H7 (cell line): Measurements from ENCODE around the gene RERE. TPM values are rescaled to one million over a fixed set of nuclear protein-coding genes. Genes with fewer than 3 reads are reported as not detected.

Experiments used
- DNase-seq: peaks from one replicate; pipeline ENCODE4 v3.0.0; 2012
- H3K27me3 ChIP-seq: 2 replicates; pipeline ENCODE4 v1.6.0; 2011; ENCODE audit warnings: mild to moderate bottlenecking, low read length; ENCODE audit not compliant: control insufficient read depth, insufficient read depth
- H3K36me3 ChIP-seq: replicated peaks from 2 replicates; pipeline ENCODE4 v1.5.1; 2011; ENCODE audit warnings: low read length; ENCODE audit not compliant: control insufficient read depth, insufficient read depth
- H3K4me3 ChIP-seq: 2 replicates; pipeline ENCODE4 v1.5.1; 2011; ENCODE audit warnings: low read depth, mild to moderate bottlenecking, control low read depth, low read length, moderate library complexity; ENCODE audit not compliant: insufficient read depth
- total RNA-seq: library from RNA; depleted of rRNA; stranded (reverse); fragments of >200 nt; shearing (Covaris generic); gene quantifications from 2 replicates; pipeline ENCODE4 v1.2.3, GENCODE V29; 2014

The RERE gene
- total RNA-seq, 1 experiment from 2014 or later, result 75.8 TPM

DNA sequence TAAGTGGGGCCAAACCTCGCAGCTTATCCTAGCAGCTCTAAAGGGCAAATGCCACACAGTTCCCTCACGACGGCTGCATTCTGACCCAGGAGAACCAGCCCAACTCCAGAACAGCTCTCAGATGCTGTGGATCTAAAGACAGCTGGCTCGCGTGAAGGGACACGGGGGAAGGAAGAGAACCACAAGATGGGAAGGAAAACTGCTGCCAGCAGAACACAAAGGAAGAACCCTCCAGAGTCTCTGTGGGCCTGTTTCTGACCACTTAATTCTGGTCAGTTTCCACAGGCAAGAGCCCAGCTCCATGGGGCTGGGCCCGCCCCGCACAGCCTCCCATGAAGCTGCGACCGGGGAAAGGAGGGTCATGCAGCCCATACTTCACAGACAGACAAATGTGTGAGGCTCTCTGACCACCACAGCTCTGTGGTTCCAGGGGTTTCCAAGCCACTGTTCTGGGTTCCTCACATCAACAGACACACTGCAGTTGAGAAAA, 438.4 kb downstream of the RERE start:
- no peak for DNase-seq
- Histone ChIP-seq H3K27me3 (no peaks in the 10 kb centered on the region), H3K4me3 (no peak overlapping the region), H3K36me3 (no peaks in the 10 kb centered on the region)

DNA sequence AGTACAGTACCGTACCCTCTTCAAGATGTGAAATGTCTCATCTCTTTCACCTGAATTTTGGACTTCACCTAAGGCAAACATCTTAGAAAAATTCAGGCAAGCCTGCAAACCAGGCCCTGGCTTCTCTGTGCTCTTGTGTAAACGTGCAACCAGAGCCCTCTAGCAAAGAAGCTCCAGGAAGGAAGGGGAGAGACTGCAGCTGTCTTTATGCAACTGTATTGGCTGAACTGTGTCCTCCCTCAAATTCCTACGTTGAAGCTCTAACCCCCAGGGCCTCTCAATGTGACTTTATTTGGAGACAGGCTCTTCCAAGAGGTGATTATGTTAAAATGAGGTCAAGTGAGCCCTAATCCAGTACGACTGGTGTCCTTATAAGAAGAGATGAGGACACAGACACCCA, 439.3 kb downstream of the RERE start:
- Histone ChIP-seq H3K4me3 (no peak overlapping the region), H3K27me3 (no peaks in the 10 kb centered on the region), H3K36me3 (no peaks in the 10 kb centered on the region)
- no peak for DNase-seq

DNA sequence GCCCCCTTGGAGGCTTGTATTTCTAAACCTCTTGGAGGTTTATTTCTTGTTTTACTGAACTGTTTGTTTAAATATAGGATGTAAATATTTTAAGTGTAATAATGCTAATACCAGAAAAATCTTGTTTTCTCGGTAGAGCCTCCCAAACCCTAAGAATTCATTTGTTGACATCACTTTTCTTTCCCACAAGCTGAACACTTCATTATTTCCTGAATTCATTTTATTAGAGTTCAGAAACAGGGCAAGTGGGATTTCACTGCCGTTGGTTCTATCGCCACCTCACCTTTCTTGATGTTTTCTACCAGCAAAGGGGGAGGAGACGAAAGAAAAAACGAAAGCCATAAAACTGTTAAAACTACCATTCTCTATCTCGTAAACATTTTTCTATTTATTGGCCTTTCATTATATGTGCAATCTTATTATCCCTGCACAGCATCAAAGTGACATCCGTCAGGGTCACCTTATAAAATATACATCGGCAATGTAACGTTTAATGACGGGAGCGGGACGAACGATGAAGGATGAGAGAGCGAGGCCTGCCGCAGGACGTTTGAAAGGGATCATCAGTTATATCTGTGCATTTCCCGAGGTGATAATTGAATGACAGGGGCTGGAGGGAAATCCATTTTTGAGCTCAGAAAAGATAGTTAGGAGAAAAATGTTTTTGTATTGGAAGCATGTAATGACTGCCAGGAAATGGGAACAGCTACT, 440.0 kb downstream of the RERE start:
- H3K27me3 ChIP-seq, result no peaks in the 10 kb centered on the region
- no peak for DNase-seq
- no peaks in the 10 kb centered on the region for H3K36me3 ChIP-seq
- H3K4me3 ChIP-seq, result no peak overlapping the region

DNA sequence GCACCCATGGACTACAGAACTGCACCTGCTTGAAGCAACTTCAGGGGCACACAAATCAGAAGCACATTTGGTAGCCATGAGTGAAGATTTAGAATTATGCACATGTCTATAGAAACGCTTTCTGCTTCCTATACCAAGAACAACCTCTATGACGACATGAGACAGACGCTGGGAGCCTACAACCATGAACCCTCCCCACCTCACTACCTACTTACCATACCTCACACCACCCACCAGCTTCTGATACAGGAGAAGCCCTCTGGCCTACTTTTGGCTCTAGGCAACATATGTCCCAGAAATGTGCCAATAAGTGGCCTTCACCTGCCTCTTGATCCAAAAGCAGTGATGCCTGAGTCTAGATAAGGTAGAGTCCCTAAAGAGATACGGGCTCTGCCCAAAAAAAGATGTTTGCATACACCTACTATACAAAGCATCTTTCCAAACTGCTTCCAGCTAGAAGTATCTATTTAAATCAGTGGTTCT, 441.0 kb downstream of the RERE start:
- no peak for DNase-seq
- Histone ChIP-seq H3K27me3 (no peaks in the 10 kb centered on the region), H3K36me3 (no peaks in the 10 kb centered on the region), H3K4me3 (no peak overlapping the region)

DNA sequence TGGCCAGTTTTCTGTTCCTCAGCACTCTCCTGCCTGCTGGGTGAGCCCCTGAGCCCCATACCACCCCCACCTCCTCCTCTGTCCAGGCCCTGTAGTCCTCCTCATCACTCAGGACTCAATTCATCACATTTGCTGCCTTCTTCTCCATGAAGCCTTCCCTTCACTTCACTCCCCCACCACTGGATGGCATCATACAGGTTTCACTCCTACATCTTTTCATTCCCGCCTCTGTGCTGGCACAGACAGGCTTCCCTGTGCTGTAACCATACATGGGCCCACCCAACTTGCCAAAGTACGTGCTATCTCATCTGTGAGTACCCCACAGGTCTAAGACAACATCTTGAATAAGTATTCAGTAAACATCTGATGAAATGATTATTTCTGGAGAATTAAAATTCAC, 442.6 kb downstream of the RERE start:
- DNase-seq, result peak; percentile 71
- H3K4me3 ChIP-seq, result no peak overlapping the region
- H3K36me3 ChIP-seq, result no peaks in the 10 kb centered on the region
- H3K27me3 ChIP-seq, result no peaks in the 10 kb centered on the region

DNA sequence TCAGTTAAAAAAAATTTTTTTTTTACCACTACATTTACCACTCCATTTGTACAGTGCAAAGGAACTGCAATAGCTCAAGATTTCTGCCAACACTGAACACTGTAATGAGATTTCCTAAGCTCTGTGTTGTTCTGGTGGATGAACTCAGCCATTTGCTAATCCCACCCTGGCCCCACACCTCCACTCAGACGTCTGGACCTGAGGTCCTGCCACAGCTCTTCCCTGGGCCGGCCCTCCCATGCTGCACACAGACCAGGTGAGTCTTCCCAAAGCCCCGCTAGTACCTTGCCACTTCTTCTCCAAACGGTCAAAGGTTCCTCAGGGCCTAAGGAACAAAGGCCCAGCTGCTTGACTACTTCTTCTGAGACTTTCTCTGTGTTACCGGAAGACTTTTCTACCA, 443.1 kb downstream of the RERE start:
- H3K27me3 ChIP-seq, result no peaks in the 10 kb centered on the region
- DNase-seq, result no peak
- no peak overlapping the region for H3K4me3 ChIP-seq
- no peaks in the 10 kb centered on the region for H3K36me3 ChIP-seq

DNA sequence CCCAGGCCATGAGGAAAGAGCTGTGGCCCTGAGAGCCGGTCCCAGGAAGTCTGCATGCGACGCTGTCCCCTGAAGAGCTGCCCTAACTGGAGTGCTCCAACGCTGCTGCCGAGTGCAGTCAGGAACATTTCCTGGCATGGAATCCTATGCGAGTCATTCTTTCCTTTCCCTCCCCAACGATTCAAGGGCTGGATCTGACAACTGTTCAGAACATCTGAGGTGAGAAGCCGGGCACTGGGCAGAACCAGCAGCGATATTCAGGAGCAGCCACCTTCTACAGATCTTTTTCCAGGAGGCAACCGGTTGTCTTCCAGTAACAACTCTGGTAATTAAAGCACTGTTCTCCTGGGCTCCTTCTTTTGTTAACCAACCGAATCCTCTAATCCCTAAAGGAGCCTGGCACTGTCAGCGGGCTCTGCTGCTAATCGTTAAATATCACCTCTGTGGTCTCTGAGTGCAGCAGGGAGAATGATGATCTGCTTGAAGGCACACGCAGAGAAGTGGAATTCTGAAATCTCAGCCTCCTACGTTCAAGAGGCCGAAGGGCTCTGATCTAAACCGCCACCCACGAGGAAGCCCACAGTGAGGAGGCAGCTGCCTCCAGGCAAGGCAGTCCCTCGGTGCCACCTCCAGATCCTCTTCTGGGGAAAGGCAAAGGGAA, 443.7 kb downstream of the RERE start:
- no peaks in the 10 kb centered on the region for H3K36me3 ChIP-seq
- peak; percentile 47 for DNase-seq
- no peaks in the 10 kb centered on the region for H3K27me3 ChIP-seq
- no peak overlapping the region for H3K4me3 ChIP-seq

DNA sequence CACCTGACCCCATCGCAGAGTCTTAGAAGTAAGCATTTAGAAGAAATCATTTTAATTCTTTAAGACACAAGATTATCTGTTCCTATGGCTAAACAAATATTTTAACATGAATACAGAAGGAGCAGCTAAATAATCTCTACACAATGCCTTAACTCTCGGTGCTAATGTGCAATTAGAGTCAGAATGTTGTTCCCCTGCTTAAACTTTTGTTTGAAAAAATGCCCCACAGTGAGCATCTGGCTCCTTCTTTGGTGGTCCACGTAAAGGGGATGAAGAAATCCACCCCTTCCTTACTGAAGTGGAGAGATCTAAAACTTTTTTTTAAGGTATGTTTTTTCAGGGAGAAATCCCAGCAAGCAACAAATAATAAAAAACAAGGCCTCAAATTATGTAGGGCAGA, 444.3 kb downstream of the RERE start:
- H3K4me3 ChIP-seq, result no peak overlapping the region
- H3K27me3 ChIP-seq, result no peaks in the 10 kb centered on the region
- no peak for DNase-seq
- H3K36me3 ChIP-seq, result no peaks in the 10 kb centered on the region

DNA sequence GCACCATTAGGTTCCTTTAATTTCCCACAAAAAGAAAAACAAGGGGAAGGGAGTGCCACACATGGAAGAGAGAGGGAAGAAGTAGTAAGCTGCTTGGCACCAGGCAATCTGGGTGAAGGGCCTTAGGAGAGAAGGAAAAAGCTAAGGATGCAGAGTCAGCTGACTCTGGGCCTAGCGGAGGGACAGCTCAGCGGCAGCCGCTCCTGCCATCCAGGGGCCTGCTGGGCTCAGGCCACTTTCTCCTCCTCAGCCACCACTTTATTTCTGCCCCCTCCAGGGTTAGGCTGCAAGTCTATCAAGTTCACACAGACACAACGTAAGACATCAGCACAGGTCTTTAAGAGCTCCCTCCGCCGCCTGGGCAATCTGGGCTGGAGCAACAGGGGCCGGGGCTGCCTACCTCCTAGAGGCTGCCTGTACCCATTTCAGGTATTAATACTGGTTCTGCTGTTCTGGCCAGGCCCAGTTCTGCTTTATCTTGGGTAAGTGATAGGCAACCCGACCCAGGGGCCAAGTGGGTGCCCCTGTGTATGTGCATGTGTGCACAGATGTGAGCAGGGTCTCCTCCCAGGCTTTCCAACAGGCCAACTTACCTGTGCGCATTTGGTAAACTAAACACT, 446.0 kb downstream of the RERE start:
- no peaks in the 10 kb centered on the region for H3K36me3 ChIP-seq
- H3K4me3 ChIP-seq, result no peak overlapping the region
- no peaks in the 10 kb centered on the region for H3K27me3 ChIP-seq
- DNase-seq, result peak; percentile 58

DNA sequence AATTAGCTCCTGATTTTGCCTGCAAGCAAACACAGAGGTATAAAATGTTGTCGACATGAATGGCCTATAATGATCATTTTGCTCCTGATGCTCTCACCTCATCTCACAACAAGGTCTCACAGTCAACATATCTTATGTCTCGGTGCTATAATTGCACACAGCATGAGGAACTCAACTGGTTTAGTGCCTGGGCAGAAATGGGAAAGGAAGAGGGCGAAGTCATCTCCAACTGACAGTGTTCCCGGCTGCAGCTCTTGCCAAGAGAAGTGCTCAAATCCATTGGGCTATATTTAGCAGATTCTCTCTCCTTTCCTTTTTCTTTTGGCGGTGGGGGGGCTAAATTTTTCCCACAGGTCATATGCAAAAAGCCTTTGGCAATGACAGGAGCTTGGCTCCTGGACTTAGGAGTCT, 446.5 kb downstream of the RERE start:
- no peak for DNase-seq
- H3K27me3 ChIP-seq, result no peaks in the 10 kb centered on the region
- H3K36me3 ChIP-seq, result no peaks in the 10 kb centered on the region; the same call in 1 of the 2 replicates
- no peak overlapping the region for H3K4me3 ChIP-seq

DNA sequence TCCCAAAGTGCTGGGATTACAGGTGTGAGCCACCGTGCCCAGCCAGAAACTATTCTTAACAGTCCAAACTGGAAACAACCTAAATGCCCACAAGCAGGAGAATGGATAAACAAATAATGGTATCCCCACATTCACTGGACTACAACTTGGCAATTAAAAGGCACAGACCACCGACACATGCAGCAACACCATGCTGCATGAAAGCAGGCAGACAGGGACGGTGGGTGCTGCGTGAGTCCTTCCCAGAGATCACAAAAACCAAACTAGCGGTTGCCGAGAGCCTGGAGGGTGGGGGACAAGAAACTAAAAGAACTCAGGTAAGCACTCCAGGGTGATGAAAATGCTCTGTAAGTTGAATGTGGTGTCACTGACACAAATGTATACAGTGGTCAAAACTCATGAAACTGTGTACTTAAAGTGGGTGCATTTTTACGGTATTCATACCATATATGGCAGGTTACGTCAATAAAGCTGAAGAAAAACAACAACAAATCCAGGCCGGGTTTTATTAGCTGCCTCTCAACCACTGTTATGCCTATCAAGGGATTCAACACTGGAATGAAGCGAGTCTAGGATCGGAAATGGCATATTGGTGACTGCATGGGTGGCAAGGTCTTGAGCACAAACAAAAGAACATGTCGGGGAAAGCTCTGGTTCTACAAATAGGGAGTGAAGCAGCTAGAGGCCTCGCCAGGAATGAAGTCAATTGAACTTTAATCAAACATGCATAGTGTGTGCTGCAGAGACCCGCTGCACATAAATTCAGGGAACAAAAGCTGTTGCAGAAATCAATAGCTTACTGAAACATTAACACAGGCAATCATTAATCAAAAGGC, 447.2 kb downstream of the RERE start:
- no peak overlapping the region for H3K4me3 ChIP-seq
- peak; percentile 67 for DNase-seq
- H3K27me3 ChIP-seq, result no peaks in the 10 kb centered on the region
- H3K36me3 ChIP-seq, result no peaks in the 10 kb centered on the region; the same call in 1 of the 2 replicates

DNA sequence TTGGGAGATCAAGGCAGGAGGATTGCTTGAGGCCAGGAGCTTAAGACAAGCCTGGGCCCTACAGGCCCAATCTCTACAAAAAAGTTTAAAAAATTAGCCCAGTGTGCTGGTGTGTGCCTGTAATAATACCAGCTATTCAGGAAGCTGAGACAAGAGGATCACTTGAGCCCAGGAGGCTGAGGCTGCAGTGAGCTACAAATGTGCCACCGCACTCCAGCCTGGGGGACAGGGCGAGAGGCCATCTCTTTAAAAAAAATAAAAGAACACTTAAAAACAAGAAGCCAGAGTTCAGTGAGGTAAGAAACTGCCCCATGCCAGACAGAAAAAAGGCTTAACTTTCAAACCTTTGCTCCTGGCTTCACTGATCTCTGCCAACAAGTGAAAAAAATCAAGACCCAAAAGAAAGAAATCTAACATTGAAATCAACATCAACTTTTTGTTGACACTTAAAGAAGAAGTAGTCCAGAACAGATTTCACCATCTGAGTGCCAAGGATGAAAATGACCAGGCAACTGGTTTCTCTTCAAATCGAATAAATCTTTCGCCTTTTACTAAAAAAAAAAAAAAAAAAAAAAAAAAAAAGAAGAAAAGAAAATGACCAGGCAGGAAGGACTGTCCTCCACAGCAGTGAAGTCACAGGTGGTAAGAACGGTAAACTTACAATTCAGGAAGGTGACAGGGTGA, 448.3 kb downstream of the RERE start:
- no peaks in the 10 kb centered on the region for H3K27me3 ChIP-seq
- H3K36me3 ChIP-seq, result no peaks in the 10 kb centered on the region; the same call in 1 of the 2 replicates
- DNase-seq, result no peak
- no peak overlapping the region for H3K4me3 ChIP-seq

DNA sequence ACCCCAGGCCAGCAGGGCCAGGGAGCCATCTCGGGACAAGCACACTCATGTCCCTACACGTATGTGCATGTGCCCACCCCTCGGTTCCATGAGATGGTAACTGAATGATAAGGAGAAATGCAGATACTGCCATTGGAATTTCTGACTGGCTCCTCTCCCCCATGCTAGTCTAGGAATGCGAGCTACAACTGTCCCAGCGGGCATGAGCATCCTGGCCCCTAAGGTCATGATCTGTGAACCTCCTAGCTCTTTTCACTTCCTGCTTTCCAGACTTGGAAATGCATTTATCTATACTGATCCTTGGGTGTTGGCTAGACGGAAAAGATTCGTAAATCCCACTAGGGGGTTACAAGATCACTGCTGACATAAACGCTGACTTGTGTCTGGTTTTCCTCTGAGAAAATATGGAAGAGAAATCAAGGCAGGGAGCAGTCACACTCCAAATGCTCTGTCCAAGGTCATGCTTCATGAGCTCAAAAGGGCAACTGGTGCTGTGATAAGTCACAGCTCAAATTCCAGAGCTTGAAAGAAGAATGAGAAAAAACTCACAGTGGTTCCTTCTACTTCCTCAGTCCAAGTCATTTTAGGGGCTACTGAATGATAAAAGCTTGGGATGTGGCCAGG, 449.8 kb downstream of the RERE start:
- peak; percentile 62 for DNase-seq
- H3K36me3 ChIP-seq, result peaks cover 5% of the 10 kb centered on the region; the same call in 1 of the 2 replicates
- no peak overlapping the region for H3K4me3 ChIP-seq
- no peaks in the 10 kb centered on the region for H3K27me3 ChIP-seq
